Activated CD4-positive, alpha-beta T cell treated with anti-CD3 and anti-CD28 coated beads, Interleukin-2, amount 50 U/mL, for 48 hours (primary cell): Measurements from ENCODE around the gene ZNF600.
"Not testable (repeated sequence)": the region's sequence is repeated elsewhere in the genome, so short reads cannot be mapped to it uniquely, and the experiment has no call there.

ENCODE experiments used
- DNase-seq, 2 experiments: peaks; one replicate each; pipeline ENCODE4 v3.0.0-alpha.2; 2020

ZNF600 gene

GRCh38 chr19:52741951-52742485 is 44.6 kb downstream of the ZNF600 start:
- no peak for DNase-seq

GRCh38 chr19:52741371-52741770 is 45.2 kb downstream of the ZNF600 start:
- DNase-seq = not testable (repeated sequence)

GRCh38 chr19:52739576-52739975 is 47.0 kb downstream of the ZNF600 start:
- DNase-seq = no peak

- DNase-seq = no peak
These were observed 50.9 kb downstream of the ZNF600 start for GRCh38 chr19:52735734-52736133.

- peak; percentile 99 for DNase-seq
These were observed 51.5 kb downstream of the ZNF600 start, which contains the start of gene ZNF611 for GRCh38 chr19:52734893-52735661. Gene ZNF611 (minus strand): TSS chr19:52735044. CDS start chr19:52715894, 19,150 bp downstream.

GRCh38 chr19:52734331-52734892 is 52.2 kb downstream of the ZNF600 start:
- DNase-seq = no peak

GRCh38 chr19:52726051-52726450 is 60.5 kb downstream of the ZNF600 start:
- DNase-seq = not testable (repeated sequence)

GRCh38 chr19:52725528-52725961 is 61.0 kb downstream of the ZNF600 start:
- no peak for DNase-seq

GRCh38 chr19:52724701-52725514 is 61.7 kb downstream of the ZNF600 start:
- no peak for DNase-seq

- not testable (repeated sequence) for DNase-seq
These were observed 62.5 kb downstream of the ZNF600 start for GRCh38 chr19:52723907-52724598.

- DNase-seq = no peak
These were observed 64.3 kb downstream of the ZNF600 start for GRCh38 chr19:52722062-52723003.

GRCh38 chr19:52720541-52720940 is 66.0 kb downstream of the ZNF600 start:
- not testable (repeated sequence) for DNase-seq

- DNase-seq = no peak
These were observed 70.1 kb downstream of the ZNF600 start for GRCh38 chr19:52716522-52716921.

GRCh38 chr19:52715902-52716301 is 70.7 kb downstream of the ZNF600 start:
- DNase-seq = peak in 1 of 2 experiments; percentile 4

GRCh38 chr19:52715330-52715729 is 71.3 kb downstream of the ZNF600 start:
- DNase-seq = not testable (repeated sequence)
